ENCODE data around the gene FAM161B. TPM values are rescaled to one million over a fixed set of nuclear protein-coding genes. Genes with fewer than 3 reads are reported as not detected.
"Not testable (repeated sequence)": the region's sequence is repeated elsewhere in the genome, so short reads cannot be mapped to it uniquely, and the experiment has no call there.

FAM161B gene
- polyA plus RNA-seq, 3 donors: 0.76 to 1.4 (median 1.4) TPM

- Histone ChIP-seq H3K27me3 (ENCODE audit: control insufficient read depth in 2 of 2, insufficient read depth in 2 of 2, low read length in 2 of 2) (no peaks in the 10 kb centered on the region), H3K79me2 (ENCODE audit: insufficient read depth, low read length) (no peaks in the 10 kb centered on the region), H3K4me1 (ENCODE audit: control insufficient read depth in 1 of 2, insufficient read depth in 2 of 2, low read length in 2 of 2) (no peaks in the 10 kb centered on the region), H3K9me3 (replicated peaks in 1 of 2; ENCODE audit: control insufficient read depth in 1 of 2, insufficient read depth in 1 of 2, low read length in 2 of 2) (no peaks in the 10 kb centered on the region), H2AFZ (ENCODE audit: insufficient read depth, low read depth, low read length, poor library complexity, severe bottlenecking) (no peak overlapping the region), H3K4me3 (replicated peaks in 1 of 3; ENCODE audit: low read depth in 2 of 3, low read length in 3 of 3) (no peak overlapping the region), H4K20me1 (ENCODE audit: insufficient read depth, low read length) (no peaks in the 10 kb centered on the region), H3K9ac (ENCODE audit: insufficient read depth, low read length, poor library complexity, severe bottlenecking) (no peak overlapping the region), H3K4me2 (replicated peaks; ENCODE audit: extremely low read depth, low read length, poor library complexity, severe bottlenecking) (no peak overlapping the region), H3K36me3 (replicated peaks in 1 of 2; ENCODE audit: control insufficient read depth in 1 of 2, insufficient read depth in 2 of 2, low read length in 2 of 2) (peaks cover 14 to 24% of the 10 kb centered on the region in 2 donors), H3K27ac (ENCODE audit: low read depth in 1 of 2, low read length in 2 of 2) (no peak overlapping the region)
- DNase-seq: no peak
- WGBS (ENCODE audit: insufficient coverage): 80% methylated on average over 1 of the region's 4 CpGs
- peaks cover 19 to 22% of the 10 kb centered on the region in 2 donors for H3K36me3 Mint-ChIP-seq
- H3K27ac Mint-ChIP-seq: peak overlapping the region in 1 of 7 donors; percentile 48
- no peak overlapping the region for H3K4me3 Mint-ChIP-seq
- peaks cover 0 to 1% (median 0%) of the 10 kb centered on the region in 7 donors for H3K9me3 Mint-ChIP-seq
- intact Hi-C loops (cut with micrococcal nuclease): no loop called here
- peaks cover 0 to 1% (median 1%) of the 10 kb centered on the region in 3 donors for H3K27me3 Mint-ChIP-seq (ENCODE audit: low read depth in 3 of 3)
- no peaks in the 10 kb centered on the region for H3K4me1 Mint-ChIP-seq
- no peak for TF ChIP-seq CTCF (IDR thresholded peaks at IDR 0.05)
These were observed 41.2 kb upstream of the FAM161B start for GRCh38 chr14:73991092-73991491.

DNA sequence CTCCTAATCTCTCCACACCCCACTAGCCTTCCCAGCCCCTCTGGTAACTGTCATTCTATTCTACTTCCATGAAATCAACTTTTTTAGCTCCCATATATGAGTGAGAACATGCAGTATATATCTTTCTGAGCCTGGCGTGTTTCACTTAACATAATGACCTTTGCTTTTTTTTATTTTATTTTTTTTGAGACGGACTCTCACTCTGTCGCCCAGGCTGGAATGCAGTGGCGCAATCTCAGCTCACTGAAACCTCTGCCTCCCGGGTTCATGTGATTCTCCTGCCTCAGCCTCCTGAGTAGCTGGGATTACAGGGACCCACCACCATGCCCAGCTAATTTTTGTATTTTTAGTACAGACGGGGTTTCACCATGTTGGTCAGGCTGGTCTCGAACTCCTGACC lies 38.8 kb upstream of the FAM161B start:
- peaks cover 14 to 21% of the 10 kb centered on the region in 2 donors for H3K36me3 ChIP-seq (replicated peaks in 1 of 2; ENCODE audit: control insufficient read depth in 1 of 2, insufficient read depth in 2 of 2, low read length in 2 of 2)
- H3K4me1 ChIP-seq (ENCODE audit: control insufficient read depth in 1 of 2, insufficient read depth in 2 of 2, low read length in 2 of 2); H4K20me1 ChIP-seq (ENCODE audit: insufficient read depth, low read length); H3K27ac ChIP-seq (ENCODE audit: low read depth in 1 of 2, low read length in 2 of 2); H3K27me3 ChIP-seq (ENCODE audit: control insufficient read depth in 2 of 2, insufficient read depth in 2 of 2, low read length in 2 of 2); H3K9me3 ChIP-seq (replicated peaks in 1 of 2; ENCODE audit: control insufficient read depth in 1 of 2, insufficient read depth in 1 of 2, low read length in 2 of 2); H3K4me3 Mint-ChIP-seq; H3K9me3 Mint-ChIP-seq; intact Hi-C loops (cut with micrococcal nuclease); H2AFZ ChIP-seq (ENCODE audit: insufficient read depth, low read depth, low read length, poor library complexity, severe bottlenecking); H3K79me2 ChIP-seq (ENCODE audit: insufficient read depth, low read length); H3K27ac Mint-ChIP-seq; H3K4me2 ChIP-seq (replicated peaks; ENCODE audit: extremely low read depth, low read length, poor library complexity, severe bottlenecking); H3K27me3 Mint-ChIP-seq (ENCODE audit: low read depth in 3 of 3); DNase-seq; H3K4me3 ChIP-seq (replicated peaks in 1 of 3; ENCODE audit: low read depth in 2 of 3, low read length in 3 of 3); H3K9ac ChIP-seq (ENCODE audit: insufficient read depth, low read length, poor library complexity, severe bottlenecking); H3K4me1 Mint-ChIP-seq: not testable (repeated sequence)
- peaks cover 20 to 28% of the 10 kb centered on the region in 2 donors for H3K36me3 Mint-ChIP-seq
- WGBS (ENCODE audit: insufficient coverage): no CpG with 5 or more reads among the region's 7 CpGs
